NCI-H2196 (cell line): ENCODE data around the gene RAB31.

Source experiments
- DNase-seq: peaks from one replicate; lab custom pipeline; 2025; ENCODE audit not compliant: unreplicated experiment; lab: John Stamatoyannopoulos, UW

Gene RAB31

GRCh38 chr18:9737006-9737405 is 28.9 kb downstream of the RAB31 start:
- no peak for DNase-seq

- peak; percentile 25 for DNase-seq
Observed at GRCh38 chr18:9737472-9738121, 29.5 kb downstream of the RAB31 start.

GRCh38 chr18:9738266-9738969 is 30.3 kb downstream of the RAB31 start:
- DNase-seq: no peak

GRCh38 chr18:9739516-9739915 is 31.4 kb downstream of the RAB31 start:
- no peak for DNase-seq

- DNase-seq: no peak
Observed at GRCh38 chr18:9740071-9740470, 32.0 kb downstream of the RAB31 start.

- DNase-seq: no peak
Observed at GRCh38 chr18:9741406-9741792, 33.3 kb downstream of the RAB31 start.

- DNase-seq: no peak
Observed at GRCh38 chr18:9741793-9742523, 33.9 kb downstream of the RAB31 start.

- DNase-seq: no peak
Observed at GRCh38 chr18:9742524-9743131, 34.5 kb downstream of the RAB31 start.

- no peak for DNase-seq
Observed at GRCh38 chr18:9743200-9744016, 35.3 kb downstream of the RAB31 start.

- DNase-seq: no peak
Observed at GRCh38 chr18:9746958-9747357, 38.9 kb downstream of the RAB31 start.

- no peak for DNase-seq
Observed at GRCh38 chr18:9749611-9750010, 41.5 kb downstream of the RAB31 start.

- no peak for DNase-seq
Observed at GRCh38 chr18:9750112-9750511, 42.0 kb downstream of the RAB31 start.

GRCh38 chr18:9750606-9751304 is 42.7 kb downstream of the RAB31 start:
- DNase-seq: no peak

- no peak for DNase-seq
Observed at GRCh38 chr18:9751371-9752031, 43.4 kb downstream of the RAB31 start.

GRCh38 chr18:9753846-9754245 is 45.7 kb downstream of the RAB31 start:
- no peak for DNase-seq

- DNase-seq: no peak
Observed at GRCh38 chr18:9755110-9755509, 47.0 kb downstream of the RAB31 start.

- DNase-seq: no peak
Observed at GRCh38 chr18:9755615-9756014, 47.5 kb downstream of the RAB31 start.

- no peak for DNase-seq
Observed at GRCh38 chr18:9756271-9756932, 48.3 kb downstream of the RAB31 start.

GRCh38 chr18:9756933-9757470 is 48.9 kb downstream of the RAB31 start:
- DNase-seq: no peak
